Caco-2 (cell line): Measurements from ENCODE around the gene OMG. TPM values are rescaled to one million over a fixed set of nuclear protein-coding genes. Genes with fewer than 3 reads are reported as not detected.
"Not testable (repeated sequence)": the region's sequence is repeated elsewhere in the genome, so short reads cannot be mapped to it uniquely, and the experiment has no call there.

Source experiments
- BruUV-seq: library from RNA; stranded (reverse); fragments of 400-500 nt; replicated peaks from 2 replicates; lab custom pipeline; 2021; lab: Mats Ljungman, UMichigan
- CTCF ChIA-PET: fragments of 300-600 bp; sonication (Branson Sonifier 250); formaldehyde crosslinking; loops from one replicate; lab custom pipeline; 2022; ENCODE audit warnings: antibody characterized with exemption; lab: Charles Lee
- POLR2A ChIA-PET: fragments of 300-600 bp; sonication (Branson Sonifier 250); formaldehyde crosslinking; loops from one replicate; lab custom pipeline; 2022; ENCODE audit warnings: antibody characterized with exemption; lab: Charles Lee
- DNase-seq, 2 experiments: peaks; one replicate each; pipeline versions ENCODE4 v3.0.0 to v3.0.0-alpha.2; 2020 to 2022
- H3K27me3 ChIP-seq: replicated peaks from 2 replicates; pipeline ENCODE4 v1.6.0; 2011; ENCODE audit warnings: low read length; ENCODE audit not compliant: control insufficient read depth, insufficient read depth
- H3K36me3 ChIP-seq: 2 replicates; pipeline ENCODE4 v1.5.1; 2011; ENCODE audit warnings: low read length; ENCODE audit not compliant: control insufficient read depth, insufficient read depth
- H3K4me1 ChIP-seq: fragments of 250-450 bp; sonication (Bioruptor Pico); 2 replicates; pipeline ENCODE4 v1.5.1; 2020; ENCODE audit warnings: mild to moderate bottlenecking
- H3K4me3 ChIP-seq: 2 replicates; pipeline ENCODE4 v1.5.1; 2011; ENCODE audit warnings: low read depth, mild to moderate bottlenecking, control low read depth, low read length
- H3K9me3 ChIP-seq: fragments of 250-450 bp; sonication (Bioruptor Pico); 2 replicates; pipeline ENCODE4 v1.5.1; 2020; ENCODE audit warnings: mild to moderate bottlenecking, moderate library complexity
- H3K27ac Mint-ChIP-seq: one replicate; pipeline ENCODE4 v1.8.0; 2022; ENCODE audit warnings: mixed read lengths; ENCODE audit not compliant: unreplicated experiment
- H3K27me3 Mint-ChIP-seq: one replicate; pipeline ENCODE4 v1.8.0; 2022; ENCODE audit warnings: mixed read lengths; ENCODE audit not compliant: insufficient read depth, unreplicated experiment
- H3K36me3 Mint-ChIP-seq: one replicate; pipeline ENCODE4 v1.8.0; 2022; ENCODE audit warnings: mild to moderate bottlenecking, mixed read lengths; ENCODE audit not compliant: insufficient read depth, unreplicated experiment
- H3K4me1 Mint-ChIP-seq: one replicate; pipeline ENCODE4 v1.8.0; 2022; ENCODE audit warnings: low read depth, mixed read lengths; ENCODE audit not compliant: unreplicated experiment
- H3K4me3 Mint-ChIP-seq: one replicate; pipeline ENCODE4 v1.8.0; 2022; ENCODE audit warnings: mild to moderate bottlenecking, moderate library complexity, mixed read lengths; ENCODE audit not compliant: unreplicated experiment
- H3K9me3 Mint-ChIP-seq: one replicate; pipeline ENCODE4 v1.8.0; 2022; ENCODE audit warnings: mixed read lengths; ENCODE audit not compliant: unreplicated experiment
- CTCF ChIP-seq, 2 experiments: fragments of 200-600 bp in 1 of 2; IDR thresholded peaks; 1 replicate in 1 of 2; 2 replicates in 1 of 2; pipeline versions ENCODE4 v1.5.1 to v1.8.0; 2011 to 2022; ENCODE audit warnings: antibody characterized with exemption in 1 of 2, control low read depth in 1 of 2, inconsistent platforms in 1 of 2, low read depth in 1 of 2, low read length in 1 of 2, mild to moderate bottlenecking in 1 of 2, moderate library complexity in 1 of 2; ENCODE audit not compliant: insufficient read depth in 1 of 2, severe bottlenecking in 1 of 2, unreplicated experiment in 1 of 2
- intact Hi-C: fragments of 100-400 bp; cut with micrococcal nuclease; formaldehyde crosslinking; loops from one replicate; pipeline ENCODE4 v1.10.0; 2022; ENCODE audit not compliant: unreplicated experiment
- total RNA-seq: library from RNA; stranded (reverse); gene quantifications from 2 replicates; pipeline ENCODE4 v1.2.3, GENCODE V29; 2022

OMG gene
- total RNA-seq, 1 experiment from 2014 or later, result not detected

GRCh38 chr17:31269036-31269577 lies 27.9 kb downstream of the OMG start:
- no peaks in the 10 kb centered on the region for H3K27me3 Mint-ChIP-seq
- H3K9me3 Mint-ChIP-seq, result no peaks in the 10 kb centered on the region
- Histone ChIP-seq H3K27me3 (no peaks in the 10 kb centered on the region), H3K36me3 (no peaks in the 10 kb centered on the region), H3K4me3 (no peak overlapping the region), H3K9me3 (no peaks in the 10 kb centered on the region), H3K4me1 (peaks cover 15% of the 10 kb centered on the region)
- H3K4me3 Mint-ChIP-seq, result no peak overlapping the region
- H3K4me1 Mint-ChIP-seq, result peaks cover 12% of the 10 kb centered on the region
- no peak for DNase-seq
- POLR2A ChIA-PET, result no interaction called here
- H3K27ac Mint-ChIP-seq, result peak overlapping the region; percentile 51
- CTCF ChIA-PET, result no interaction called here
- intact Hi-C loops, result loop anchor here (2.0 to 10.0 kb wide), 2 partner anchors 24 to 106 kb away; no protein-coding TSS in a partner anchor
- no TSS peak for BruUV-seq
- no peak for TF ChIP-seq CTCF (IDR thresholded peaks at IDR 0.05; ENCODE audit: insufficient read depth in 1 of 2, low read depth in 1 of 2, low read length in 1 of 2, severe bottlenecking in 1 of 2, unreplicated experiment in 1 of 2)
- H3K36me3 Mint-ChIP-seq, result peaks cover 59% of the 10 kb centered on the region

- Mint-ChIP-seq H3K9me3 (no peaks in the 10 kb centered on the region), H3K27ac (no peak overlapping the region), H3K4me3 (no peak overlapping the region), H3K4me1 (peaks cover 16% of the 10 kb centered on the region), H3K36me3 (peaks cover 53% of the 10 kb centered on the region), H3K27me3 (no peaks in the 10 kb centered on the region)
- DNase-seq, result no peak
- BruUV-seq, result no TSS peak
- ChIA-PET POLR2A (no interaction called here), CTCF (no interaction called here)
- H3K36me3 ChIP-seq, result no peaks in the 10 kb centered on the region
- no peak overlapping the region for H3K4me3 ChIP-seq
- H3K4me1 ChIP-seq, result peaks cover 18% of the 10 kb centered on the region
- no peaks in the 10 kb centered on the region for H3K27me3 ChIP-seq
- intact Hi-C loops, result loop anchor here (10.0 kb wide), 1 partner anchor 109 kb away; no protein-coding TSS in a partner anchor
- TF ChIP-seq CTCF (IDR thresholded peaks at IDR 0.05; ENCODE audit: insufficient read depth in 1 of 2, low read depth in 1 of 2, low read length in 1 of 2, severe bottlenecking in 1 of 2, unreplicated experiment in 1 of 2), result peak; percentile 28 to 35
- no peaks in the 10 kb centered on the region for H3K9me3 ChIP-seq
These were observed 31.0 kb downstream of the OMG start for GRCh38 chr17:31266042-31266441.

DNA sequence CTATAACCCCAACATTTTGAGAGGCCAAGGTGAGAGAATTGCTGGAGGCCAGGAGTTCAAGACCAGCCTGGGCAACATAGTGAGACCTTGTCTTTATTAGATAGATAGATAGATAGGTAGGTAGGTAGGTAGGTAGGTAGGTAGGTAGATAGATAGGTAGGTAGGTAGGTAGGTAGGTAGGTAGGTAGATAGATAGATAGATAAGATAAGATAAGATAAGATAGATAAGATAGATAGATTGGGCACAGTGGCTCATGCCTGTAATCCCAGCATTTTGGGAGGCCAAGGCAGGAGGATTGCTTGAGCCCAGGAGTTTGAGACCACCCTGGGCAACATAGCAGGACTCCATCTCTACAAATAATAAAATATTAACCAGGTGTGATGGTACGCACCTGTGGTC lies 34.1 kb downstream of the OMG start:
- H3K36me3 ChIP-seq, DNase-seq, H3K4me3 ChIP-seq, H3K9me3 ChIP-seq, H3K9me3 Mint-ChIP-seq, CTCF ChIA-PET, H3K27me3 Mint-ChIP-seq, BruUV-seq, H3K4me1 ChIP-seq, POLR2A ChIA-PET, H3K27me3 ChIP-seq, H3K4me1 Mint-ChIP-seq, H3K4me3 Mint-ChIP-seq, H3K27ac Mint-ChIP-seq: not testable (repeated sequence)
- intact Hi-C loops, result loop anchor here (10.0 kb wide), 1 partner anchor 112 kb away; no protein-coding TSS in a partner anchor
- peaks cover 52% of the 10 kb centered on the region for H3K36me3 Mint-ChIP-seq
